Peyer's patch (tissue), 4 donors: Measurements from ENCODE around the gene VSIG10L2.

Experiments used
- POLR2A ChIP-seq, 2 donors: fragments of 450-650 bp; IDR thresholded peaks; one replicate each; pipeline ENCODE4 v1.5.1; 2017; ENCODE audit warnings: antibody characterized with exemption in 2 of 2, mild to moderate bottlenecking in 2 of 2, moderate library complexity in 2 of 2
- TF ChIP-seq, protein P1 (sequence below), 6 experiments: fragments of 450-650 bp in 4 of 6; fragments of 200-600 bp in 2 of 6; sonication (generic) in 1 of 6; IDR thresholded peaks; one replicate each; pipeline ENCODE4 v1.5.1; 2017 to 2019; ENCODE audit warnings: antibody characterized with exemption in 6 of 6, mild to moderate bottlenecking in 3 of 6, moderate library complexity in 1 of 6

DNA sequence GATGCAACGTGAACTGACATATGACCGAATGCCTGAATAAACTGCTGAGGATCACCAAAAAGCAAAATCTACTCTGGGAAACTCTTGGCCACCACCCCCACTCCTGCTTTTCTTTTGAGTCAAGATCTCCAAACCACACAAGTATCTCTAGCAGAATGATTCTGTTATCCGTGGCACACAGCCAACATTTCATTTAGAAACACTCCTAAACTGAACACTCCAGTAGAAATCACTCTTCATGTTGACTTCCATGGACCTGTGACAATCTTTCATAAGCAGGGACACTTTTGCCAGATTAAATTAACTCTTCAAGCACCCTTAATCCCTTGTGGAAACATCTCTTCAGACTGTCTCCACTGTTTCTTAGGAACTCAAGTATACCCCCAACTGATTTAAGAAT lies 44.4 kb downstream of the VSIG10L2 start:
- TF ChIP-seq, protein P1, sequence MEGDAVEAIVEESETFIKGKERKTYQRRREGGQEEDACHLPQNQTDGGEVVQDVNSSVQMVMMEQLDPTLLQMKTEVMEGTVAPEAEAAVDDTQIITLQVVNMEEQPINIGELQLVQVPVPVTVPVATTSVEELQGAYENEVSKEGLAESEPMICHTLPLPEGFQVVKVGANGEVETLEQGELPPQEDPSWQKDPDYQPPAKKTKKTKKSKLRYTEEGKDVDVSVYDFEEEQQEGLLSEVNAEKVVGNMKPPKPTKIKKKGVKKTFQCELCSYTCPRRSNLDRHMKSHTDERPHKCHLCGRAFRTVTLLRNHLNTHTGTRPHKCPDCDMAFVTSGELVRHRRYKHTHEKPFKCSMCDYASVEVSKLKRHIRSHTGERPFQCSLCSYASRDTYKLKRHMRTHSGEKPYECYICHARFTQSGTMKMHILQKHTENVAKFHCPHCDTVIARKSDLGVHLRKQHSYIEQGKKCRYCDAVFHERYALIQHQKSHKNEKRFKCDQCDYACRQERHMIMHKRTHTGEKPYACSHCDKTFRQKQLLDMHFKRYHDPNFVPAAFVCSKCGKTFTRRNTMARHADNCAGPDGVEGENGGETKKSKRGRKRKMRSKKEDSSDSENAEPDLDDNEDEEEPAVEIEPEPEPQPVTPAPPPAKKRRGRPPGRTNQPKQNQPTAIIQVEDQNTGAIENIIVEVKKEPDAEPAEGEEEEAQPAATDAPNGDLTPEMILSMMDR (IDR thresholded peaks at IDR 0.05), result no peak
- TF ChIP-seq POLR2A (IDR thresholded peaks at IDR 0.05), result no peak
